T-helper 2 cell treated with Interferon-gamma antibody and Interleukin-4, amounts not matched to agents 5 μg/mL and 100 μg/mL, for 36 hours (primary cell): ENCODE measurements around the gene LZTS2.

Source experiments
- DNase-seq: peaks from one replicate; pipeline ENCODE4 v3.0.0; 2021; ENCODE audit warnings: low spot score
- H3K27ac Mint-ChIP-seq: one replicate; pipeline ENCODE4 v1.8.0; 2021; ENCODE audit warnings: mild to moderate bottlenecking, mixed read lengths
- H3K27me3 Mint-ChIP-seq: one replicate; pipeline ENCODE4 v1.8.0; 2021; ENCODE audit warnings: low read depth, mixed read lengths
- H3K36me3 Mint-ChIP-seq: one replicate; pipeline ENCODE4 v1.8.0; 2021; ENCODE audit warnings: low read depth, mixed read lengths
- H3K4me1 Mint-ChIP-seq: one replicate; pipeline ENCODE4 v1.8.0; 2021; ENCODE audit warnings: low read depth, mixed read lengths
- H3K4me3 Mint-ChIP-seq: one replicate; pipeline ENCODE4 v1.8.0; 2022; ENCODE audit warnings: mild to moderate bottlenecking, moderate library complexity, mixed read lengths
- H3K9me3 Mint-ChIP-seq: one replicate; pipeline ENCODE4 v1.8.0; 2021; ENCODE audit warnings: mixed read lengths

Gene LZTS2

GRCh38 chr10:101047268-101047667 lies 47.7 kb downstream of the LZTS2 start:
- no peak for DNase-seq
- no peaks in the 10 kb centered on the region for H3K9me3 Mint-ChIP-seq
- H3K4me1 Mint-ChIP-seq: peaks cover 21% of the 10 kb centered on the region
- H3K36me3 Mint-ChIP-seq: peaks cover 1% of the 10 kb centered on the region
- H3K4me3 Mint-ChIP-seq: no peak overlapping the region
- no peak overlapping the region for H3K27ac Mint-ChIP-seq
- H3K27me3 Mint-ChIP-seq: peaks cover 68% of the 10 kb centered on the region

- H3K27ac Mint-ChIP-seq: no peak overlapping the region
- H3K27me3 Mint-ChIP-seq: peaks cover 68% of the 10 kb centered on the region
- no peak for DNase-seq
- no peak overlapping the region for H3K4me3 Mint-ChIP-seq
- H3K4me1 Mint-ChIP-seq: peaks cover 12% of the 10 kb centered on the region
- H3K9me3 Mint-ChIP-seq: no peaks in the 10 kb centered on the region
- H3K36me3 Mint-ChIP-seq: peaks cover 1% of the 10 kb centered on the region
Observed at GRCh38 chr10:101047961-101048892, 48.6 kb downstream of the LZTS2 start.

GRCh38 chr10:101050208-101051069 lies 50.8 kb downstream of the LZTS2 start:
- Mint-ChIP-seq H3K4me1 (peaks cover 14% of the 10 kb centered on the region), H3K4me3 (peak overlapping the region; percentile 54), H3K27me3 (peaks cover 54% of the 10 kb centered on the region)

GRCh38 chr10:101052285-101052684 lies 52.7 kb downstream of the LZTS2 start:
- peaks cover 11% of the 10 kb centered on the region for H3K36me3 Mint-ChIP-seq
- H3K9me3 Mint-ChIP-seq: no peaks in the 10 kb centered on the region
- peaks cover 24% of the 10 kb centered on the region for H3K4me1 Mint-ChIP-seq
- no peak overlapping the region for H3K27ac Mint-ChIP-seq
- DNase-seq: no peak
- no peak overlapping the region for H3K4me3 Mint-ChIP-seq
- peaks cover 35% of the 10 kb centered on the region for H3K27me3 Mint-ChIP-seq

More at GRCh38 chr10:101050208-101051069, 50.8 kb downstream of the LZTS2 start:
- peak; percentile 73 for DNase-seq
- peaks cover 5% of the 10 kb centered on the region for H3K36me3 Mint-ChIP-seq
- no peaks in the 10 kb centered on the region for H3K9me3 Mint-ChIP-seq
- H3K27ac Mint-ChIP-seq: no peak overlapping the region

GRCh38 chr10:101053516-101053915 lies 53.9 kb downstream of the LZTS2 start:
- no peak for DNase-seq
- Mint-ChIP-seq H3K4me3 (no peak overlapping the region), H3K27me3 (peaks cover 23% of the 10 kb centered on the region), H3K4me1 (peaks cover 28% of the 10 kb centered on the region), H3K9me3 (no peaks in the 10 kb centered on the region), H3K27ac (no peak overlapping the region), H3K36me3 (peaks cover 12% of the 10 kb centered on the region)

GRCh38 chr10:101054351-101054750 lies 54.7 kb downstream of the LZTS2 start:
- DNase-seq: no peak
- H3K4me3 Mint-ChIP-seq: no peak overlapping the region
- peaks cover 15% of the 10 kb centered on the region for H3K27me3 Mint-ChIP-seq
- H3K36me3 Mint-ChIP-seq: peaks cover 13% of the 10 kb centered on the region
- H3K27ac Mint-ChIP-seq: no peak overlapping the region
- no peaks in the 10 kb centered on the region for H3K9me3 Mint-ChIP-seq
- H3K4me1 Mint-ChIP-seq: peaks cover 30% of the 10 kb centered on the region

- H3K9me3 Mint-ChIP-seq: no peaks in the 10 kb centered on the region
- peaks cover 9% of the 10 kb centered on the region for H3K27me3 Mint-ChIP-seq
- H3K4me3 Mint-ChIP-seq: no peak overlapping the region
- no peak overlapping the region for H3K27ac Mint-ChIP-seq
- no peak for DNase-seq
- peaks cover 35% of the 10 kb centered on the region for H3K4me1 Mint-ChIP-seq
- peaks cover 13% of the 10 kb centered on the region for H3K36me3 Mint-ChIP-seq
Observed at GRCh38 chr10:101054876-101055275, 55.3 kb downstream of the LZTS2 start.

- Mint-ChIP-seq H3K27ac (no peak overlapping the region), H3K4me3 (no peak overlapping the region), H3K27me3 (peaks cover 5% of the 10 kb centered on the region), H3K9me3 (no peaks in the 10 kb centered on the region), H3K36me3 (peaks cover 16% of the 10 kb centered on the region), H3K4me1 (peaks cover 38% of the 10 kb centered on the region)
- DNase-seq: no peak
Observed at GRCh38 chr10:101055411-101055810, 55.8 kb downstream of the LZTS2 start.

- peaks cover under 1% of the 10 kb centered on the region for H3K27me3 Mint-ChIP-seq
- peaks cover 36% of the 10 kb centered on the region for H3K4me1 Mint-ChIP-seq
- no peak overlapping the region for H3K4me3 Mint-ChIP-seq
- H3K36me3 Mint-ChIP-seq: peaks cover 19% of the 10 kb centered on the region
- no peak for DNase-seq
- H3K9me3 Mint-ChIP-seq: no peaks in the 10 kb centered on the region
- H3K27ac Mint-ChIP-seq: peak overlapping the region; percentile 20
Observed at GRCh38 chr10:101056365-101057151, 57.0 kb downstream of the LZTS2 start.
